ENCODE measurements around the gene TANGO6.

Gene TANGO6

GRCh38 chr16:69127966-69128510, 284.7 kb downstream of the TANGO6 start:
- H3K4me2 ChIP-seq (ENCODE audit: low read length) = no peak overlapping the region
- H3K27me3 ChIP-seq (ENCODE audit: control insufficient read depth, low read length) = no peaks in the 10 kb centered on the region
- H3K36me3 ChIP-seq (ENCODE audit: control insufficient read depth, low read length) = peaks cover 61% of the 10 kb centered on the region
- peaks cover 94% of the 10 kb centered on the region for H3K79me2 ChIP-seq (ENCODE audit: control insufficient read depth, low read length)
- H3K27ac ChIP-seq (ENCODE audit: low read depth, low read length) = no peak overlapping the region
- H3K9me2 ChIP-seq (replicated peaks; ENCODE audit: control insufficient read depth, low read length) = no peaks in the 10 kb centered on the region
- H3K9me3 ChIP-seq (ENCODE audit: control insufficient read depth, insufficient read depth, low read length) = no peaks in the 10 kb centered on the region
- H4K20me1 ChIP-seq (ENCODE audit: control insufficient read depth, insufficient read depth, low read depth, low read length) = peaks cover 17% of the 10 kb centered on the region; the same call in 1 of the 2 replicates
- peaks cover 23% of the 10 kb centered on the region for H3F3A ChIP-seq (ENCODE audit: control insufficient read depth, insufficient read depth)
- TF ChIP-seq EZH2phosphoT487 (IDR thresholded peaks at IDR 0.05; ENCODE audit: borderline replicate concordance, low read length) (no peak), CTCF (IDR thresholded peaks at IDR 0.05; ENCODE audit: low read depth, low read length, poor library complexity, severe bottlenecking) (no peak)
- peaks cover 21% of the 10 kb centered on the region for H3K4me1 ChIP-seq (ENCODE audit: control insufficient read depth, low read length)
- no peak overlapping the region for H3K4me3 ChIP-seq (ENCODE audit: low read length)

GRCh38 chr16:69130461-69130860, 287.1 kb downstream of the TANGO6 start:
- H4K20me1 ChIP-seq (ENCODE audit: control insufficient read depth, insufficient read depth, low read depth, low read length) = peaks cover 23% of the 10 kb centered on the region
- no peaks in the 10 kb centered on the region for H3K9me2 ChIP-seq (replicated peaks; ENCODE audit: control insufficient read depth, low read length)
- H3K79me2 ChIP-seq (ENCODE audit: control insufficient read depth, low read length) = peaks cover 94% of the 10 kb centered on the region
- peaks cover 31% of the 10 kb centered on the region for H3K4me1 ChIP-seq (ENCODE audit: control insufficient read depth, low read length)
- H3K27me3 ChIP-seq (ENCODE audit: control insufficient read depth, low read length) = no peaks in the 10 kb centered on the region
- TF ChIP-seq EZH2phosphoT487 (IDR thresholded peaks at IDR 0.05; ENCODE audit: borderline replicate concordance, low read length) (no peak), CTCF (IDR thresholded peaks at IDR 0.05; ENCODE audit: low read depth, low read length, poor library complexity, severe bottlenecking) (no peak)
- peak overlapping the region; percentile 81 for H3K4me3 ChIP-seq (ENCODE audit: low read length)
- H3K4me2 ChIP-seq (ENCODE audit: low read length) = peak overlapping the region; percentile 69
- no peak overlapping the region for H3K27ac ChIP-seq (ENCODE audit: low read depth, low read length)
- H3K9me3 ChIP-seq (ENCODE audit: control insufficient read depth, insufficient read depth, low read length) = no peaks in the 10 kb centered on the region
- H3F3A ChIP-seq (ENCODE audit: control insufficient read depth, insufficient read depth) = peaks cover 16% of the 10 kb centered on the region
- H3K36me3 ChIP-seq (ENCODE audit: control insufficient read depth, low read length) = peaks cover 69% of the 10 kb centered on the region

GRCh38 chr16:69131167-69131838, 288.0 kb downstream of the TANGO6 start:
- H3K9me3 ChIP-seq (ENCODE audit: control insufficient read depth, insufficient read depth, low read length) = no peaks in the 10 kb centered on the region
- TF ChIP-seq EZH2phosphoT487 (IDR thresholded peaks at IDR 0.05; ENCODE audit: borderline replicate concordance, low read length) (no peak), CTCF (IDR thresholded peaks at IDR 0.05; ENCODE audit: low read depth, low read length, poor library complexity, severe bottlenecking) (no peak)
- peaks cover 18% of the 10 kb centered on the region for H4K20me1 ChIP-seq (ENCODE audit: control insufficient read depth, insufficient read depth, low read depth, low read length)
- no peaks in the 10 kb centered on the region for H3K27me3 ChIP-seq (ENCODE audit: control insufficient read depth, low read length)
- H3K4me1 ChIP-seq (ENCODE audit: control insufficient read depth, low read length) = peaks cover 31% of the 10 kb centered on the region
- peaks cover 10% of the 10 kb centered on the region for H3F3A ChIP-seq (ENCODE audit: control insufficient read depth, insufficient read depth)
- H3K4me3 ChIP-seq (ENCODE audit: low read length) = peak overlapping the region; percentile 81
- H3K9me2 ChIP-seq (replicated peaks; ENCODE audit: control insufficient read depth, low read length) = no peaks in the 10 kb centered on the region
- H3K36me3 ChIP-seq (ENCODE audit: control insufficient read depth, low read length) = peaks cover 75% of the 10 kb centered on the region
- peaks cover 94% of the 10 kb centered on the region for H3K79me2 ChIP-seq (ENCODE audit: control insufficient read depth, low read length)
- H3K27ac ChIP-seq (ENCODE audit: low read depth, low read length) = peak overlapping the region; percentile 77
- H3K4me2 ChIP-seq (ENCODE audit: low read length) = peak overlapping the region; percentile 69

Data from DOHH2 (cell line).